ENCODE data around the gene AP5Z1.

GRCh38 chr7:4840079-4840501, 64.7 kb downstream of the AP5Z1 start:
- TF ChIP-seq POLR2A (IDR thresholded peaks at IDR 0.05; ENCODE audit: low read depth, low read length) (no peak), POLR2AphosphoS5 (IDR thresholded peaks at IDR 0.05; ENCODE audit: low read depth, low read length) (no peak)
